IPS DF 19.7 (cell line): Measurements from ENCODE around the gene HELLS.
"Not testable (repeated sequence)": the region's sequence is repeated elsewhere in the genome, so short reads cannot be mapped to it uniquely, and the experiment has no call there.

Experiments used
- DNase-seq: peaks from one replicate; pipeline ENCODE4 v3.0.0-alpha.2; 2013; ENCODE audit warnings: low read depth, low spot score

HELLS gene

DNA sequence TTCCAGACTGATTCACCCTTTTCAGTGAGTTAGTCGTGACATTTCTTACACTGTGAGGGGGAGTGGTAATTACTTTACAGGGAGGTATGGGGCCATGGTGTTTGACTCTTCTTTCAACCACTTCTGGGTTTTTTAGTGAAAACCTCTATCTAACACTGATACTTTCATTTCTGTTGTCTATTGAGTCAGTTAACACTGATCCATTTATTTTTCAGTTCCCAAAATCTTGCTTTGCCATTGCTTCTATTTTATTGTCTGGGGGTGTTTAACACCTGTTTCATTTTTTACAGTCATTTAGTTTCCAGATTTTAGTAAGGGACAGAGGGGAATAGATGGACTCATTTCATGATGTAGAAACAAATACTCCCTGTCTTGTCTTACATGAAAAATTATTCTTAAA, 61.5 kb downstream of the HELLS start:
- DNase-seq: no peak

DNA sequence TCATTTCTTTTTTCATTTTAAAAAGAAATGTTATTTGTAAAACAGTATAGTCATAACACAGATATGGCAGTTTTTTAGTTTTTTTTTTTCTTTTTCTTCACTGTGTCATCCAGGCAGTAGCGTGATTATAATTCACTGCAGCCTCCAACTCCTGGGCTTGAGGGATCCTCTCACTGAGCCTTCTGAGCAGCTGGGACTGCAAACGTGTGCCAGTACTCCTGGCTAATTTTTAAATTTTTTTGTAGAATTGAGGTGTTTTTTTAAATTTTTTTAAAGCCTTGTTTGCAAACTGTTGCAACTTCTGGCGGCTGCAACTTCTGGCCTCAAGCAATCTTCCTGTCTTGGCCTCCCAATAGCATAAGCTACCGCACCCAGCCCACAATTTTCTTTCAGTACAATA, 63.0 kb downstream of the HELLS start:
- DNase-seq: no peak

DNA sequence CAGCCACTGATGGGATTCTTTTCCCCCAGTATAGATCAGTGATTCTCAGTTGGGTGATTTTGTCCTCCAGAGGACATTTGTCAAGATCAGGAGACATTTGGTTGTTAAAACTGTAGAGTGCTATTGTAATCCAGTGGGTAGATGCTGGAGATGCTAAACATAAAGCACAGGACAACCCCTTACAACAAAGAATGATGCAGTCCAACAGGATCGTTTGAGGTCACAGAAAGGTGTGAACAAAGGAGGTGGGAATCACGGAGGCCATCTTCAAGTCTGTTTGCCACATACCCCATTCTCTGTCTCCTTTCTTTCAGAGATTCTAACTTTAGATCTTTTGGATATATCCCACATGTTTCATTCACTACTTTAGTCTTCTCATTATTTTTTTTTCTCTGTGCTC, 69.0 kb downstream of the HELLS start:
- no peak for DNase-seq

DNA sequence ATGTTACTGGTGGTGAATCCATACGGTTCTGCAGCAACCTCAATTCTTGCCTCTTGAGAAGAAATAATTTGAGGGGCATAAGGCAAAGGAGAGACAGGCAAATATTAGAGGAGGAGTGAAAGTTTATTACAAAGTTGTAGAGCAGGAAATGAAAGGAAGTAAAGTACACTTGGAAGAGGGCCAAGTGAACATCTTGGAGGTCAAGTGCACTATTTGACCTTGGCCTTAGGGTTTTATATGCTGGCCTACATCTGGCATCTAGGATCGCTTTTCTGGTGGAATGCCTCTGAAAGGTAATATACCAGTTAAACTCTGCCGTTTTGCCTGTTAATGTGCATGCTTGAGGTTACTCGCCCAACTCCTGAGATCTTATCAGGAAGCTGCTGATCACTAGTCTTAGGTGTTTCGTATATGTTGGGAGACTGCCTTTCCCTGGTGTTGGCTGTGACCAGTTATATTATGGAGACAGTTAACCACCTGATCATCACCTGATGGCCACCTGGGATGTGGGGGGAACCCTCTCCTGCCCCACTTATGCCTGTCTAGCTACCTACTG, 71.9 kb downstream of the HELLS start:
- DNase-seq: no peak

DNA sequence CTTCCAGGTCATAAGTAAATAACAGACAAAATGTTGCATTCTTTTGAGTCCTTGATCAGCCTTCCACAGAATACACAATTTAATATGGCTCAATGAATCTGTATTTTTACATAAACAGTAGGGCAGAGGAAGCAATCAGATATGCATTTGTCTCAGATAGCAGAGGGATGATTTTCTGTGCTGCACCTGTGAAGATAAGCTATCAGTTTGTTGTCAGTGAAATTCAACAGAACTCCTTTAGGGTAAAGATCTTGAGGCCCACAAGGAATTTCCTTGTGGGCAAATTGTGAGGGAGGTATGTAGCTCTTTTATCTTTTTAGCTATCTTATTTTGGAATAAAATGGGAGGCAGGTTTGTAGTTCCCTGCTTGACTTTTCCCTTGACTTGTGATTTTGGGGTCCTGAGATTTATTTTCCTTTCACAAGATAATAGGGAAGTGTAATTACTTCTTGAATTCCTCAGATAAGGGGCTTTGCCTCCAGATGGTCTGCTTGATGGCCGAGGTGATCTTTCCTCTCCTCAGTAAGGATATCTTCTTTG, 77.1 kb downstream of the HELLS start:
- DNase-seq: no peak

DNA sequence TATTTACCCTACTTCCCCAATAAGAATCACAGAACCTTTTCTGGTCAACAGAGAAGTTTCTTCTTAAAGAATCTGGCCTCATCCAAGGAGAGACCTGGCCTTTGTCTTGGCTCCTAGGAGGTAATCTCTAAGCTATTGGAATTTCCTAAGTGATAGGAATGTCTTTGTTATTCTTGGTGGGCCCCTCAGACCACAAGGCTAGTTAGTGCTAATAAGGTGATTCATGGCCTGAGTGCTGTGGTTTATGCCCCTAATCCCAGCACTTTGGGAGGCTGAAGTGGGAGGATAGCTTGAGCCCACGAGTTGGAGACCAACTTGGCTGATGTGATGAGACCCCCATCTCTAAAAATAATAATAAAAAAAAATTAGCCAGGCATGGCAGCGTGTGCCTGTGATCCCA, 78.0 kb downstream of the HELLS start:
- peak; percentile 81 for DNase-seq

DNA sequence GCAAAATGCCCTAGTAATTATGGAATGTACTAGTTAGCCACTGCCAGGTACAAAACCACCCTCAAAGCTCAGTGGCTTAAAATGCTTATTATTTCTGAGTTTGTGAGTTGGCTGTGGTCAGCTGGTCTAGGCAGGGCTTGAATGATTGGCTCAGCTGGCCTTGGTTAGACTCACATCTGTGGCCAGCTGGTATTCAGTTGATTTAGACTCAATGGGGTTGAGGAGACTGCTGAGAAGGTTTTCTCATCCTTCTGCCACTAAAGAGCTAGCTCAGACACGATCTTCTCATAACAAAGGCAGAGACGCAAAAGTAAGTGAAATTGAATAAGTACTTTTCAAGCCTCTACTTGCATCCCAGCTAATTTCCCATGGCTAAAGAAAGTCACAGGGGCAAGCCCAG, 80.9 kb downstream of the HELLS start:
- DNase-seq: no peak

DNA sequence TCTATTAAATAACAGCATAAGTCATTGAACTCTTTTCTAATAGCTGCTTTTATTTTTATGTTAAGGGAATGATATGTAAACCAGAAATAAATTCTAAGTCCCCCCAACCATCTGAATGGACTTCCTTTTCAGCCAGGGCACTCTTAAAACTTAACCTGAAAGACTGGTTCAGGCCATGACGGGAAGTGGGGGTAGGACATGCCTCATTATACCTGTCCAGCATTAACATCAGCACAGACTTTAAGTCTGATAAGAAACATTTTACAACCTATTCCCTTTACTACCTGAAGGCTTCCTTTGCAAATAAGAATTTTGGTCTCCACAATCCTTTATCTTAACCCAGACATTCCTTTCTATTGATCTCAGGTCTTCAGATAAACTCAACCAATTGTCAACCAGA, 81.9 kb downstream of the HELLS start:
- DNase-seq: no peak

DNA sequence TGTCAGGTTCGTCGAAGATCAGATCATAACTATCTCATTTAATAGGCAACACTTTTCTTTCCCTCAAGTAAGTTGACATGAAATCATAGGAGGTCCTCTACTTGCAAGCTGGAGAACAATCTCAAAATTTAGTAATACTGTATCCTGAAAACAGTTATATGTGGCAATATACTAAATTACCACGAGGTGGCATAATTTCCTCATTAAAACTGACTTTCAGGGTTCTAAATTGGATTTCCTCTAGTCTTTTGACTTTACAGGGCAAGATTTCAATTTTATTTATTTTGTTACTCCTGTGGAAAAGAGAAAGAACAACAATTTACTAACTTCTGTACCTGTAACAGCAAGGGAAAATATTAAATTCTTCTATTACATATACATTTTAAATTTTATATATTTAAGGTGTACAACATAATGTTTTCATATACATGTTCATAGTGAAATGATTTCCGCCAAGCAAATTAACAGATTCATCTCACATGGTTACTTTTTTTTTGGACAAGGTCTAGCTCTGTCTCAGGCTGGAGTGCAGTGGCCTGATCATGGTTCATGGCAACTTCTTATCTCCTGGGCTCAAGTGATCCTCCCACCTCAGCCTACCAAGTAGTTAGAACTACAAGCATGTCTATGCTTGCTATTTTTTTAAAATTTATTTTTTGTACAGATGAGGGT, 84.6 kb downstream of the HELLS start:
- no peak for DNase-seq

DNA sequence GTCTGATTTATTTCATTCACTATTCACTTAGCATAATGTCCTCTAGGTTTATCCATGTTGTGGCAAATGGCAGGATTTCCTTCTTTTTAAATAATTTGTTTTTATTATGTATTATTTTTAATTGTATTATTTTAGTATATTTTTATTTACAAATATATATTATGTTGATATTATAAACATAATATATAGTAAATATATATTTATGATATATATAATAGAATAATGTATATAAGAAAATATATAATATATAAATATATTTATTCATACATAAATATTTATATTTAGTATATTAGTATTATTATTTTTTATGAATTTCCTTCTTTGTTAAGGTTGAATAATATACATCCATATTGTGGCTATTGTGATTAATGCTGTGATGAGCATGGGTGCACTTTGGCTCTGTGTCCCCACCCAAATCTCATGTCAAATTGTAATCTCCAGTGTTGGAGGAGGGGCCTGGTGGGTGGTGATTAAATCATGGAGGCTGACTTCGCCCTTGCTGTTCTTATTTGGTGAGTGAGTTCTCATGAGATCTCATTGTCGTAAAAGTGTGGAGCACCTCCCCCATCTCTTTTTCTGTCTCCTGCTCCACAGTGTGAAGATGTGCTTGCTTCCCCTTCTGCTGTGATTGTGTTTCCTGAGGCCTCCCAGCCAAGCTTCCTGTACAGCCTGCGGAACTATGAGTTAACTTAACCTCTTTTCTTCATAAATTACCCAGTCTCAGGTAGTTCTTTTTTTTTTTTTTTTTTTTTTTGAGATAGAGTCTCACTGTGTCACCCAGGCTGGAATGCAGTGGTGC, 85.7 kb downstream of the HELLS start:
- no peak for DNase-seq

DNA sequence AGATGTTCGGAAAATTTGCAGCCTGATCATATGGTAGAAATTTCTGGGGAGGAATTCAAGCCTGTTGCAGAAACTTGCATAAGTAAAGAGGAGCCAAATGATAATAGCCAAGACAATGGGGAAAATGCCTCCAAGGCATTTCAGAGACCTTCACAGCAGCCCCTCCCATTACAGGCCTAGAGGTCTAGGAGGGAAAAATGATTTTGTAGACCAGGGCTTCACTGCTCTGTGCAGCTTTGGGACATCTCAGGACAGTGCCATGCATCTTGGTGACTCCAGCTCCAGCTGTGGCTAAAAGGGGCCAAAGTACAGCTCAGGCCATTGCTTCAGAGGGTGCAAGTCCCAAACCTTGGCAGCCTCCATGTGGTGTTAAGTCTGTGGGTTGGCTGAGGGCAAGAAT, 87.4 kb downstream of the HELLS start:
- DNase-seq: no peak

DNA sequence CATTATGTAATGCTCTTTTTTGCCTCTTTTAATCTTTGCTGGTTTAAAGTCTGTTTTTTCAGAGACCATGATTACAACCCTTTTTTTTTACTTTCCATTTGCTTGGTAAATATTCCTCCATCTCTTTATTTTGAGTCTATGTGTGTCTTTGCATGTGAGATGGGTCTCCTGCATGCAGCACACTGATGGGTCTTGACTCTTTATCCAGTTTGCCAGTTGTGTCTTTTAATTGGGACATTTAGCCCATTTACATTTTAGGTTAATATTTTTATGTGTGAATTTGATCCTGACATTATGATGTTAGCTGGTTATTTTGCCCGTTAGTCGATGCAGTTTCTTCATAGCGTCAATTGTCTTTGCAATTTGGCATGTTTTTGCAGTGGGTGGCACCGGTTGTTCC, 92.5 kb downstream of the HELLS start:
- not testable (repeated sequence) for DNase-seq

DNA sequence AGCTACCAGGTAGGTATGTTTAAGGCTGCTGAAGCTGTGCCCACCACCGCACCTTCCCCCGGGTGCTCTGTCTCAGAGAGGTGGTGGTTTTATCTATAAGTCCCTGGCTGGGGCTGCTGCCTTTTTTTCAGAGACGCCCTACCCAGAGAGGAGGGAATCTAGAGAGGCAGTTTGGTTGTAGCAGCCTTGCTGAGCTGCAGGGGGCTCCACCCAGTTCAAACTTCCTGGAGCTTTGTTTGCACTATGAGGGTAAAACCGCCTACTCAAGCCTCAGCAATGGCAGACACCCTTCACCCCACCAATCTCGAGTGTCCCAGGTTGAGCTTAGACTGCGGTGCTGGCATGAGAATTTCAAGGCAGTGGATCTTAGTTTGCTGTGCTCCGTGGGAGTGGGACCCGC, 94.3 kb downstream of the HELLS start:
- DNase-seq: peak; percentile 25

DNA sequence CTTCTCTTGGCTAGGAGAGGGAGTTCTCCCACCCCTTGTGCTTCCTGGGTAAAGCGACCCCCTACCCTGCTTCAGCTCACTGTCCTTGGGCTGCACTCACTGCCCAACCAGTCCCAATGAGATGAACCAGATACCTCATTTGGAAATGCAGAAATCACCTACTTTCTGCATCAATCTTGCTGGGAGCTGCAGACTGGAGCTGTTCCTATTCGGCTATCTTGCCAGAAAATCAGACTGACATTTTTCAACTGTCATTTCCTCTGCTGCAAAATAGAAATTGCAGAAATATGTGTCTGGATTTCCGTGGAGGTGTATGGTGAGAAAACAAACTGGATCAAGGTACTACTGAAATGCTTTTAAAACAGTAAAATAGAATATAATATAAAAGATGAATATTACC, 95.0 kb downstream of the HELLS start:
- DNase-seq: no peak

DNA sequence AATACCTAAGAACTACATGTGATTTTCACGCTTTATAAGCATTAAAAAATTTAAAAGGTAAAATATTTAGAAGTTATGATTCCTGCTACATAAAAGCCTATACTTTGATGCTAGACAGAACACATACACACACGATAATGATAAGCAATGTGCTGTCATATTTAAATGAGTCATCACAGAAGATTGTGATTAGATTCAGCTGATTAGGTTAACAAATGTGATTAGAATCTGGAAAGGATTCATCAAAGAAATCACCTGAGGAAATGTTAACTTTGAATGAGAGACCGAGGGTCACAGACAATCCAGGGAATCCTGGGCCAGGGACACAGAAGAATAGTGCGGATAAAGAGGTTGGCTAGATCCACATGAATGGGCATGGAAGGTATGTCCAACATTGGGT, 95.9 kb downstream of the HELLS start:
- no peak for DNase-seq

DNA sequence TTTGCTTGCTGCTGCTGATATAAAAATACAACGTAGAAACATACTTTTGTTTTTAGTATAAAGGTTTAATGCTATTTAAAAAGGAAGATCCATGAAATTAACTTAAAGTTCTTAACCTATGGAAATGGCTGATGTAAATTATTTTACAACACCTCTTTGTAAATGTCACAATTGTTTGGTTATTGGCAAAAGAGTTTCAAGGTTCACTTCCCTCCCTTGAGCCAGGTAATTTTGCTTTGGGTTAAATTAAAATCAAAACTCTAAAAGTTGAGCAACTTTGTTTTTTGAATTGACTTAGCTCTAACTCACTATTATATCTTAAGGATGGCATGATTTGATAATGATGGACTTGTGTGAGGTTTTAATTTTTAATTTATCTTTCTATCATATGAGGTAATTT, 98.8 kb downstream of the HELLS start:
- DNase-seq: no peak

DNA sequence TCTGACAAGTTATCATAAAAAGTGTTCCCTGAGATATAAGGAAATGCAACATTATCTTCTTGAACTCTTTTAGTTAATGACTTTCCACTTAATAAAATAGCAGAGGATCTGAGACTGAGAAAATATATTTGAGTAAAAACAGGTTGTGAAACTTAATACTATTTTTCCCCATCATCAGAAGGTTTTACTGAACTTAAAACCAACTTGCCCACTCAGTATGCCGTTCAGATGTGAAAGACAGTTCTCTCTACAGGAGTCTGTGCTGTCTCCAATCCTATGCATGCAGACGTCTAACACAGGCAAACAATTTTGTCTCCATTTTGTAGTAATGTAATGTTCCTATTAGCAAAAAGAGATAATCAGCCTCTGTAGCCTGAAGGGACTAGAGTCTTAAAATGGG, 99.7 kb downstream of the HELLS start:
- DNase-seq: no peak
